HuH-7 (cell line): ENCODE measurements around the gene CNIH2.
"Not testable (repeated sequence)": the region's sequence is repeated elsewhere in the genome, so short reads cannot be mapped to it uniquely, and the experiment has no call there.

Experiments
- DNase-seq: peaks from one replicate; pipeline ENCODE4 v3.0.0; 2011; ENCODE audit warnings: low spot score

CNIH2 gene

GRCh38 chr11:66315498-66315885 is 37.5 kb downstream of the CNIH2 start:
- no peak for DNase-seq

GRCh38 chr11:66315921-66316811 is 38.2 kb downstream of the CNIH2 start:
- no peak for DNase-seq

- no peak for DNase-seq
Measured at GRCh38 chr11:66316849-66317251, 38.9 kb downstream of the CNIH2 start, which contains the start of gene CD248. TSS of gene CD248 (minus strand) at chr11:66317044. CDS start at chr11:66317027, 17 bp downstream.

- no peak for DNase-seq
Measured at GRCh38 chr11:66317322-66317722, 39.3 kb downstream of the CNIH2 start.

- peak; percentile 99 for DNase-seq
Measured at GRCh38 chr11:66317723-66318599, 40.0 kb downstream of the CNIH2 start.

- DNase-seq: no peak
Measured at GRCh38 chr11:66318600-66318970, 40.6 kb downstream of the CNIH2 start.

GRCh38 chr11:66320289-66320688 is 42.3 kb downstream of the CNIH2 start:
- not testable (repeated sequence) for DNase-seq

GRCh38 chr11:66320748-66321147 is 42.8 kb downstream of the CNIH2 start:
- not testable (repeated sequence) for DNase-seq

- no peak for DNase-seq
Measured at GRCh38 chr11:66321606-66322005, 43.6 kb downstream of the CNIH2 start.

GRCh38 chr11:66322732-66323427 is 44.9 kb downstream of the CNIH2 start:
- DNase-seq: no peak

GRCh38 chr11:66323684-66324083 is 45.7 kb downstream of the CNIH2 start:
- DNase-seq: no peak

- DNase-seq: no peak
Measured at GRCh38 chr11:66324664-66325063, 46.7 kb downstream of the CNIH2 start.

GRCh38 chr11:66325263-66325671 is 47.3 kb downstream of the CNIH2 start:
- DNase-seq: no peak

- DNase-seq: no peak
Measured at GRCh38 chr11:66326261-66327111, 48.5 kb downstream of the CNIH2 start.

GRCh38 chr11:66327171-66328030 is 49.4 kb downstream of the CNIH2 start:
- DNase-seq: no peak

GRCh38 chr11:66328031-66328301 is 50.0 kb downstream of the CNIH2 start:
- DNase-seq: no peak

GRCh38 chr11:66328302-66329144 is 50.5 kb downstream of the CNIH2 start:
- peak; percentile 100 for DNase-seq

GRCh38 chr11:66329165-66329673 is 51.2 kb downstream of the CNIH2 start:
- DNase-seq: no peak

GRCh38 chr11:66330931-66331330 is 53.0 kb downstream of the CNIH2 start:
- DNase-seq: no peak
